Activated CD8-positive, alpha-beta memory T cell treated with anti-CD3 and anti-CD28 coated beads, Interleukin-2, amount 50 U/mL, for 1 hour (primary cell): Measurements from ENCODE around the gene WNT7A.

Source experiments
- DNase-seq: peaks from one replicate; pipeline ENCODE4 v3.0.0-alpha.2; 2020; ENCODE audit errors: extremely low read depth

The WNT7A gene

DNA sequence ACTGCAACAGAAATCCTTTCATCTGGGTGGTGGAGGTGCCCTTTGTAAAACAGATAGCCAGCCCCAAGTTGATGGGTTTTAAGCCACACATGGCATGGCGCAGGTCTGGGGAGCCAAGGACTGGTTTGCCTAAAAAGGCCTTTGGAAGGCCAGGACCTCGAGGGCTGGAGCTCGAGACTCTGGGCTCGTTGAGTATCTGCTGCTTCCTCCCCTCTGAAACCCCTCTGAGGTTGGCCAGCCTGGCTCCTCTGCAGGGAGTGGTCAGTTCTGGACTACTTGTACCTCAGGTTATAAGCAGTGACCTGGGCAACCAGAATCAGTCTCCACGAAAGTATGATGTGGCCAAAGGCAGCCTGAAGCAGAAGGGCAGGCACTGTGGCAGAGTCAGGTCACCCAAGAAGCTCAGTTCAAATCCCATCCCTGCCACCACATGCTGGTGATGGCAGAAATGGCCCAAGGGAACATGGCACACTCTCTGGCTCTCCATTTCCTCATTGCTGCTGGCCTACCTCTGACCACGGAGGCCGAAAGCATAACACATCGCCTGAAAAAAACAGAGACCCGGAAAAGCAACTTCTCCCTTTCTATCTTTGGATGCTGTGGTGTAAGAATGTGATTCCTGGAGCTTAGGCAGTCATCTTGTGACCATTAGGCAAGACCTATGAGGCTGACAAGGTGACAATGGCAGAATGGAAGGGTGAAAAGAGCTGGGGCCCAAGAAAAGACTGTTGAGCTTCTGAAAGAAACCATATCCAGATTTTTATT, 51.2 kb downstream of the WNT7A start:
- DNase-seq = no peak

DNA sequence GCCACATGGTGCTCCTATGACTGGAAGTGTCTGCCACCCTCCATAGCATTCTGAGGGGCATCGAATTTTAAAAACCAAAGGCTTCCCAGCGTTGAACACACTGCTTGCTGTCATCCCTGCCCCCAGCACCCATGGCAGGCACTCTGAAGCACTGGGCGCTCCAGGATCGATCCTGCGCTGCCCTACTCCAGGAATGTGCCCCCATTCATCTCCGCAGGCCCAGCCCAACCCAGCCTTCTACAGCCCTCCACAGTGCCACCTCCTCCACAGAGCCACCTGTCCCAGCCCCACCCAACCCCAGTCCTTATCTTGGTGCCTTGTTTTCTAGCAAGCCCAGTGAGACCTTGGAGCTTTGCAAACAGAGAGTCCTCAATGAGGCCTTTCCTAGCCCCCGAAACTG, 52.2 kb downstream of the WNT7A start:
- no peak for DNase-seq

DNA sequence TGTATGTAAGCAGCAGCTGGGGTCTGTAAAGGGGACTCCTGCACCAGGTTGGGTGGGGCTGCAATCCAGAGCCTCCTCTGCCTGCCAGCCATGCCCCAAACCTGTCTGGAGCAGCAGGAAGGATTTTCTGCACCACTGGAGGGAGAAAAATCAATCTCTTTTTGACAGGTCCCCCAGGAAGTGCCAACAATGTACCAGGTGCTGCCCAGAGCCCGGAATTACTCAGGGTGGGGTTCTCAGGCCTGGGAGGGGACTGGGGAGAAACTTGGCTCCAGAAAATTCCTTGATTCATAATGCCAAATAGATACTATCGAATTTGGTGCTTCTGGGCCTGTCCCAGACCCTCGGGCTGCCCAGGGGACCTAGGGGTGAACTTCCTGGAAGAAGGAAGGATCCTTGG, 52.6 kb downstream of the WNT7A start:
- no peak for DNase-seq

DNA sequence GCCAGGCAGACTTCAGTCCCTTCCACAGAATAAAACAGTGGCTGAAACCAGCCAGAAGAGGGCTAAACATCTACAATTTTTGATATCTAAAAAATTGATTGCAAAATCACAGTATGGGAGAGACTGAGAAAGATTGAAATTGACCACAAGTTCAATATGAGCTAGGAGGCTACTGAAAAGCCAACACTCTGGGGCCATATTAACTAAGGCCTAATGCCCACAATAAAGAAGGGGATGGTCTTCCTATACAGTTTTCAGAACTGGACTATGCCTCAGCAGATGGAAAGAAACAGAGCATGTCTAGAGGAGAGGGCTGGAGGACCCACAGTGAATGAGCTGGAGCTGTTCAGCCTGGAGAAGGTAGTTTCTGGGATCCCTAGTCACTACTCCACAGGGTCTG, 53.2 kb downstream of the WNT7A start:
- DNase-seq = no peak

DNA sequence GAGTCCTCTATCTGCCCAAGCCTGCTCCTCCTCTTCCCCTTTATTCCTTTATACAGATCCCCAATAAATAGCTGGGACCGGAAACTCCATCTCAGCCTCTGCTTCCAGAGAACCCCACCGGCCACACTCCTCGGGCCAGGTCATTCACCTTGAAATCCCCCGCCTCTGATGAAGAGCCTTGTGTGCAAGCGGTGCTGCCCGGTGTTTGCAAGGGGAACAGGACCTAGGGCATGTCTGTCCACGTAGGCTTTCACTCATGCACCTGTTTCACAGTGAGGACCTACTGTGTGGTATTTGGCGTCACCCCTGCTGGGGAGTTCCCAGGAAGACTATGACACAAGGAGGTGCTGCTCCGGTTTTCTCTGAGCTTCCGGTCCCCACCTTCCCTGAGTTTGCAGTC, 54.0 kb downstream of the WNT7A start:
- DNase-seq = no peak

DNA sequence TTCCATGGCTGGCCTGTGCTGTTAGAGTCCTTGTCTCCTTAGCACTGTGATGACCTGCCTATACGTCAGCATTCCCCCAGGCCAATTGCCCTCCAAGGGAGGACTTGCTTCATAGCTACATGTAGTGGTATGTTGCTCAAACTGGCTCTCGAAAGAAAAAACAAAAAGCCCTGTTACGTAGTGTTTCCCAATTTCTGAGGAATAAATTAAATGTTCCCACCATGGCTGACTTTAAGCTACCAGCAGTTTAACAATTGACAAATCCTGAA, 54.6 kb downstream of the WNT7A start:
- no peak for DNase-seq

DNA sequence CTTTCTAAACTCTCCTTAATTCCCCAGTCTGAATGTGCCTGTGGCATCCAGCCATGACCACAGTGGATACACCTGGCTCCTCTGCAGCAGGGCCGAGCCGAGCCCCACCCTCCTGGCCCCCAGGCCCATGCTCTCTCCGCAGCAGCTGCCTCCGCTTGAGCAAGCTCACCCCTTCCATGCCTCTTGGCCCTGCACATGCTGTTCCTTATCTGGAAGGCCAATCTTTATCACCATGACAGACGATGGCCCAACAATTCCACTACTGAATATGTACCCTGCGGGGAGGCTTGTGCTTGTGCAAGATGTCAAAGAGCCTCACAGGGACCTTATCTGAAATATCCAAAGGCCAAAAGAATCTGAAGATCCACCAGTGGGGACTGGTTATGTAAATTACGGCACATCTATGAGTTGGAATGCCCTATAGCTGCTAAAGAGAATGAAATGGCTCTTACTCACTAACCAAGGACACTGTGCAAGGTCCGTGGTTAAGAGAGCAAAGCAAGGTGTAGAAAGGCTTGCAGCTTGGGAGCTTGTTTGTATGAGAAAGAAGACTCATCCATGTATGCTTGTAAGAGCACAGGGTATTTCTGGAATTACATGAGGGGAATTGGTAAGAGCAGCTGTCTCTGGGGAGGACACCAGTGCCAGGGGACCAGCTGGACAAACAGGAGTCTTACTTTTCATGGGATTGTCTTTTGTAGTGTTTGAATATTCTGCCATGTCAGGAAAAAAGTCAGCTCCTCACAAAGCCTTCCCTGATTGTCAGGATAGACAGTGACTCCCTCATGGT, 55.2 kb downstream of the WNT7A start:
- DNase-seq = no peak

DNA sequence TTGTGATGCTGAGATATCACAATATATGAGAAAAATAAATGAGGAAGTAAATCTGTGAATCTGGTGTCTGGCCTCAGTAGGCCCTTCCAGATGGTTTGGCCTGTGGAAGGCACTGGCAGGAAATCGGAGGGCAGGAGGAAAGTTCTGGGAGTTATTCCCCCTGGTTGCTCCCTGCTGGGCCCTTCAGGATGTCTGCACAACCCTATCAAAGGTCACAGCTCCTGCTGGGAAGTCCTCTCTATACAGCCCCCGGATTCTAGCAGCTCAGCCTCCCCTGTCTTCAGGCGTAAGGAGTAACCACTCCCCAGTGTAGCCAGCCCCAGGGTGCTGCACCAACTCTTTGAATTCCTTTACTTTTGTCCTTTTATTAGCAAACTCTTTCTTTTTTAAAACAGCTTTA, 56.2 kb downstream of the WNT7A start:
- DNase-seq = no peak

DNA sequence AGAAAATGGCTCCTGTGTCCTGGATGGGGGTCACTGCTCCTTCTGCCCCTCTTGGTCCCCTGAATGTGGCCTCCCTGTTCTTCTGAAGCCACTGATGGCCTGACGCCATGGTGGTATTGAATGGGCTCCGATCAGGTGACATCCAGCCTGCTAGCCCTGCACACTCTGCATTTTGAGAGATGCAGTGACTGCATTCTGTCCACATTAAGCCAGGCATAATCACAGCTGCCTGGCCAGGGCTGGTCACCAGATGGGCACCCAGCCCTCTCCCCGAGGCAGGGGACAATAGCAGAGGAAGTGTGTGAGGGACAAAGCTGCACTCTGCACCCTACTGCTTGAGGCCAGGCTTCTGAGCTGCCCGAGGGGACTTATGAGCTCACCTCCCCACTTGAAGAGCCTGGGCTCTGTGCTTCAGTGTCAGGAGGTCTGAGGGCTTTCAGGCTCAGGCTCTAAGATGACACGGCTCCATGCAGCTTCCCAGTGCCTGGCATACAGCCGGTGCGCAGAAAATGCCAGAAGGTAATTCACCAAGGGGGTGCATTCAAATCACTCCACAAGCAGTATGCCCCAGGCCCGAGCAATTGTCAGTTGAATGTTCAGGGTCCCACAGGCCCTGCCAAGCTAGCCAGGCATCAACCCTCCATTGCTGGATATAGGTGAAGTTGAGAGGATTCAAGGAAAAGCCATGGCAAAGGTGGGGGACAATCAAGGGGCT, 56.8 kb downstream of the WNT7A start:
- DNase-seq = no peak

DNA sequence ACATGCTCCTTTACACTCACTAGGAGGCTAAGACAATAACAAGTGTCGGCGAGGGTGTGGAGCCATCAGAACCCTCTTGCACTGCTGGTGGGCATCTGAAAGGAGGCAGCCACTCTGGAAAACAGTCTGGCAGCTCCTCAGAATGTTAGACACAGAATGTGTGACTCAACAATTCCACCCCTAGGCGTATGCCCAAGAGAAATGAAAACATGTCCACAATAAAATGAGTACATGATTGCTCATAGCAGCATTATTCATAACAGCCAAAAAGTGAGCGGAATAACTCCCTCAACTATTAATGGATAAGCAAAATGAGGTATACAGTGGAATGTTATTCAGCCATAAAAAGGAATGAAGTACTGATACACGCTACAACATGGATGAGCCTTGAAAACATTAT, 57.8 kb downstream of the WNT7A start:
- no peak for DNase-seq

DNA sequence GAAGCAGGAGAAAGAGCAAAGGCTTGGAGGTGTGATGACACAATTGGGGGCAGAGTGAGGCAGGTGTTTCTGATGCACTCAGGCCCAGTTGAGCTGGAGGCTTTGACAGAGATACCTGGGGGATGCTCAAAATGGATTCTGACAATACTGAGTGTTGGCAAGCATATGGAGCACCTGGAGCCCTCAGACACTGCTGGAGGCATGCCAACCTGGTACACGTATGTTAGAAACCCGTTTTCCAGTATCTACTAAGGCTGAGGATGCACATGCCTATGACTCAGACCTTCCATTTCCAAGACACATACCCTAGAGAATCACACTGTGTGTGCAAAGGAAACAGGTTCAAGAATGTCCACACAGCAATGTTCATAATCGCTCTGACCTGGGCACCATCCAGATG, 58.7 kb downstream of the WNT7A start:
- DNase-seq = no peak

DNA sequence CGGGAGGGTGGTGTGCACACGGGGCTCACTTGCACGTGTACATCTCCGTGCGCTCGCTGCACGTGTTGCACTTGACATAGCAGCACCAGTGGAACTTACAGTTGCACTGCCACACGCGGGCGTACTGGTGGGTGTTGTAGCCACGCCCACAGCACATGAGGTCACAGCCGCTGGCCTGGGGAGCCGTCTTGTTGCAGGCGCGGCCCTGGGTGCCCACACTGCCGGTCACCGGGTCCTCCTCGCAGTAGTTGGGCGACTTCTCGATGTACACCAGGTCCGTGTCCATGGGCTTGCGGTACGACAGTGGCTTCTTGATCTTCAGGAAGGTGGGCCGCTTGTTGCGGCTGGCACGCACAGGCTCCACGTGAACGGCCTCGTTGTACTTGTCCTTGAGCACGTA, 61.0 kb downstream of the WNT7A start:
- DNase-seq = no peak

DNA sequence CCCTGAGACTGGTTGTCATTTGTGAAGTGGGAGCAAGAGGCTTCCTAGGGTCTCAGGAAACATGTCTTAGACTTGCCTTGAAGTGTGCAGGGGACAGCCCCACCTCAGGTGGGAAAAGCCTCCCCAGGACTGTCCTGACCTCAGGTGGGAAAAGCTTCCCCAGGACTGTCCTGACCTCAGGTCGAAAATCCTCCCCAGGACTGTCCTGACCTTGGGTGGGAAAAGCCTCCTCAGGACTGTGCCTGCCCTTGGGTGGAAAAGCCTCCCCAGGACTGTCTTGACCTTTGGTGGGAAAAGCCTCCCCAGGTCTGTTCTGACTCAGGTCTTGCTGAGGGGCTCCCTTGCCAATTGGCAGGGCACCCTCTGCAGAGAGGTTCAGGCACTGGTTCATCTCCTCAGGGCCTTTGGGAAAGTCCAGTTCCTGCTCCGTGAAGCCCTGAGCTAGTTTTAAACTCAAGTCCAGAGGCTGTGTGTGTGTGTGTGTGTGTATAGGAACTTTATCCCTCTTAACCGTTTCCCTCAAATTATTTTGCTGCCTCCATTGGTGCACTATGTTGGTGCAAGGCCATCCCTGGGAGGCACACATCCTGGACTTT, 64.7 kb downstream of the WNT7A start:
- no peak for DNase-seq

DNA sequence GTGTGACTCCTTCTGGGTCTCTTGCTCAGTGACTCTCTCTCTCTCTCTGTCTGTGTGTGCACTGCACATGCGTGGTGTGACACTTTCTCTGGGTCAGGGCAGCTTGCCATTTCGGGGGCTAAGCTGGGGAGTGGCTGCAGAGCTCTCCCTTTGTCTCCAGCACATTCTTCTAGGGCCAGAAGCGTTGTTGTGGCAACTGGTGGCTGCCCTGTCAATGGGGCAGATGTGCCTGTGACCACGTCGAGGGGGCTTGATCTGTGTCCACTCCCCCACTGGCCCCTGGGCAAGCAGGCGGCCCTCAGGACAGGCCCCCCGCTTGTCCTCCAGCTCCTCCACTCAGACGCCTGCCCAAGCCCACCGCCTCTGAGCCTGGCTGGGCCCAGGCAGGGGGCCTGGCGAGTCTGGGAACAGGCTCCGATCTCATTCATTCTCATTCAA, 67.8 kb downstream of the WNT7A start:
- DNase-seq = no peak

DNA sequence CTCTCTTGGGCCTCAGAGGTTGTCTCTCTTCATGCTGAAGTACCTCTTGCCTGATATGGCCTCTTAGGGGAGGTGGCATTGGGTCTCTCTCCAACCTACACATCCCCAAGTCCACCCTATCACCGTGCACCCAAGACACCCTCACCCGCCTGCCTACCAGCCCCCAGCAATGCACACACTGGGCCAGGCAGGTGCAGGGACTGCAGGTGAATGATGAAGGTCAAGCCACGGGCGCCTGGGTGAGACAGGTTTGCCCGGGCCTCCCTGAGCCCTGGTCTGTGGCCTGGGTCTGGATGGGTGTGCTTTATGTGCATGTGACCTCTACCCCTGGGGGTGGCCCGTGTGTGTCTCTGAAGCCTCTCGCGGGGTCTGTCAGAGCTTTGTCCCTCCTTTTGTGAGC, 68.3 kb downstream of the WNT7A start:
- no peak for DNase-seq

DNA sequence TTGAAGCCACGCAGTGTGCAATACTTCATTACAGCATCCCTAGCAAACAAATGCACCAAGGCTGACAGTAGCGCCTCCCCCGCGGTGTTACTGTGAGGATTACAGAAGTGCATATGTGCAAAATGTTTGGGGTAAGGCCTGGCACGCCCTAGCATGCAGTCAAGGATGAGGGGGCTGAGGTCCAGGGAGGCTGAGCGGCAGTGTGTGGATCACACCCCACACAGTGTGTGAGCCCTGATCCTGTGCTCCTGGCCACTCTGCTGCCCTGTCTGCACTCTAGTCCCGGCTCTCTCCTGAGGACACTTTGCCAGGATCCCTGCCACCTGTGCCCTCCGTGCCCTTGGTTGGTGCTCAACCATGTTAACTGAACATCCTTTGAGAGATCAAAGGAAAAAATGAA, 71.3 kb downstream of the WNT7A start:
- no peak for DNase-seq

DNA sequence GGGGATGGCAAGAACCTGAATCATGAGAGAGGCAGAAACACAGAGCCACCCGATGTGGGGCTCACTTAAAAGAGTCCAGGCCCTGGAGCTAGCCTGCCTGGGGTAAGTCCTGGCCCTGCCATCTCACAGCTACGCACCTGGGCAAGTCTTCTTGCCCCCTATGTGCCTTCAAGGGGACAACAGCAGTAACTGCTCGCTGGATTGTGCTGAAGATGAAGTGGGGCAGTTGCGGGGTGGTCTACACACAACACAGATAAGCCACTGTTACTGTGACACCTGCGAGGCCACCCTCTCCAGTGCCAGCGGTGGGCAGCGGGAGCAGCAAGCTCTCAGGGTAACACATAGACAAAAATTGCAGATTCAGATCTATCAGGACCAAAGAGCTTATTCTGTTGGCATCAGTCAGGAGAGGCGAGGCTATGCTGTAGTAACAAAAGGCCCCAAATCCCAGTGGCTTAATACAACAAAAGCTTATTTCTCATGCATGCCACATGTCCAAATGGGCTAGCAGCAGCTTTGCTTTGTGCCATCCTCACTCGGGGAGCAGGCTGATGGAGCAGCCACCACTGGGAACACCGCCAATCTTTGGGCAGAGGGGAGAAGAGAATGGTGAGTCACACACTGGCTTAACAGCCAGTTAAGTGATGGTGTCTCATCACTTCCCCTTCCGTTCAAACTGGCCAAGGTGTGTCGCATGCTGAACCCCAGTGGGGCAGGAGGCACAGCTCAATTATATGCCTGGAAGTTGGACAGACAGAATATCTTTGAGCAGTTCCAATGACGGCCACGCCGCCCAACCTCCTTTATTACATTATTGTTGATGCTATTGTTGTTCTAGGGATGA, 78.3 kb downstream of the WNT7A start:
- DNase-seq = no peak

DNA sequence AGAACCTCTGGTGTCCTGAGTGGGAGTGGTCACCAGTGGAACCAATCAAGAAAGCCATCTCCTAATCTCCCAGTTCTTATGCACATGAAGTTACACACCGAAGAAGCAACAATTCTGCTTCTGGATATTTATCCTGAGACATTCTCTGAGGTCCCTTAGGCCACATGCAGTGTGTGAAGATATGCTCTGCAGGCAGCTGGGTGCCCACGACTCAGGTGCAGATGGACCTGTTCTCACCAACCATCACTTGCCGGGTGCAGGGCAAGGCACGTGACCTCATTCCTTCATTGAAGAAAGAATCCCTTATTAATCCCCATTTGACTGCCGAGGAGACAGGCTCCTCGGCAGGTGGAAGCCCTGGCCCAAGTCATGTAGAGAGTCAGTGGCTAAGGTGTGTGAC, 79.8 kb downstream of the WNT7A start:
- no peak for DNase-seq

DNA sequence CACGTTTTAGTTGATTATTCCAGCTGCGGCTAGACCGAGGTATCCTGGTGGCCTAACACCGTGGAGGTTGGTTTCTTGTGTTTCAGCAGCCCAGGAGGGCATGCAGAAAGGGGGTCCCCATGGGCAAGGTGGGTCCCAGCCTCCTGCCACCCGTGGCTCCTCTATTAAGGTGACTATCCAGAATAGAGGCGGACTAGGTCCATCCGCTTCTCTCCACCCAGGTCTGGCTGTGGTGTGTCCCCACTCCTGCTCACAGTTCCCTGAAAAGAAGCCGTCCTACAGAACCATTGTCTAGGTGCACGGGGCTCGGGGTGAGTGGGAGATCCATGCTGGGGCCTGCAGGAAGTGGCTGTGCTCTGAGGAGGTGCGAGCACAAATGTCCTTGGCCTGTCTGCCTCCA, 81.5 kb downstream of the WNT7A start:
- DNase-seq = no peak

DNA sequence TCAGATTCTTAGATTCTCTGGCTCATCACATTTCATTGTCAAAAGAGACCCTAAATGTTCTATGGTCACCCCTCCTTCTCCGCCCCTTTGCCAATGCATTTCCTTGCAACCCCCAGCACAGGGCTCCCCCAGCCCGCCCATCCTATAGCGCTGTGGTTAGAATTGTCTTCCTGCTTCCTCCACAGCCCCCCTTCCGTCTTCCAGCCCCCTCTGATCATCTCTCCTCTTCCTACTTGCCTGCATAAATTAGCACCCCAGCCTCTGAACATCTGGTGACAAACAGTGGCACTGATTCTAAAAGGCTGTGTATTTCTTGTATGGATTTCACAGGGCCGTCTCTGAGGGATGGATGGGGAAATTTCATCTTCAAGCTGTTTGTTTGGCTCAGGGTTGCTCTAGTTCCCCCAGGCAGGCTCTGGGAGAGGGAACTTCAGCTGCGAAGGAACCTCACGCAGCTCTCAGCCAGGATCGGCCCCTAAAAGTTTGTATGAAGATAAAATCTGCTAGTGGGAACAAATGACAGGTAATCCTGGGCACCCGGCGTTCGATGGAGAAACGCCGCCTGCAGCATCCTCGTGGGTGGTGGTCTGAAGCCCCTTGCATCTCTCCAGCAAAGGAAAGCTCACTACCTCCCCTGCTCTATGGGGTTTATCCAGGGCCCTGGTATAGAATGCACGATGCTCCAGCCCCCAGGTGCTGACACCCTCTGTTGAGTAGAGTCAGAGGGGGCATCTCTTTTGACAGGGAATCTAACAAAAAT, 83.0 kb downstream of the WNT7A start:
- DNase-seq = no peak

DNA sequence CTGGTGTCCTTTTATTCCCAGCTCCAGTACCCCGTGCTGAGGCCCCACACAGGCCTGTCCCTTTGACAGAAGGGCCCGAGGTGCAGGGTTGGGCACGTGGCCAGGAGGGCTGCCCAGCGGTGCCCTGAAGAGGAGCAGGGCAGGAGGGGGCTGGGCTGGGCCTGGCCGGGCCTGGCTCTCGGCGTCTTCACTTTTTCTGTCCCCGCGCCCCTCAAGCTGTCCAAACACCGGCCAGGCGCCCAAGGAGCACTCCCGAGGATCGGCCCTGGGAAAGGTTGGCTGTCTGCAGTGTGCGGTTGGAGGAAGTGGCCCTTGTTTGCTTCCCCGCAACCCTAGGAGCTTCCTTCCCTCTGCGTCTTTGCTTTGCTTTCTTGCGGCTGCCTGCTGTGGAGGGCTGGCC, 84.1 kb downstream of the WNT7A start:
- no peak for DNase-seq
